Measurements from ENCODE around the gene VAPA. TPM values are rescaled to one million over a fixed set of nuclear protein-coding genes. Genes with fewer than 3 reads are reported as not detected.

VAPA gene
- total and polyA plus RNA-seq, 2 donors (not counting 1 experiment from before 2014, with no cell fraction given) = 235 to 420 TPM

GRCh38 chr18:9951022-9951859 is 37.4 kb downstream of the VAPA start:
- Histone ChIP-seq H3K4me2 (ENCODE audit: extremely low read depth, insufficient read depth, low read length) (no peak overlapping the region), H2AFZ (ENCODE audit: low read length) (no peak overlapping the region), H3K4me3 (replicated peaks in 1 of 4; ENCODE audit: control extremely low read depth in 1 of 4, insufficient read depth in 1 of 4, low read depth in 3 of 4, low read length in 4 of 4) (no peak overlapping the region), H3K4me1 (ENCODE audit: control insufficient read depth, extremely low read depth, insufficient read depth, low read length) (no peaks in the 10 kb centered on the region), H4K20me1 (ENCODE audit: control insufficient read depth, extremely low read depth, insufficient read depth, low read length) (peaks cover 3% of the 10 kb centered on the region), H3K9ac (ENCODE audit: insufficient read depth, low read length) (no peak overlapping the region), H3K79me2 (ENCODE audit: control insufficient read depth, insufficient read depth, low read length) (peaks cover 12% of the 10 kb centered on the region), H3K9me3 (ENCODE audit: control insufficient read depth, insufficient read depth, low read depth, low read length) (no peaks in the 10 kb centered on the region), H3K27ac (ENCODE audit: insufficient read depth, low read length) (no peak overlapping the region), H3K27me3 (ENCODE audit: control insufficient read depth, insufficient read depth, low read length) (no peaks in the 10 kb centered on the region), H3K36me3 (ENCODE audit: control insufficient read depth, insufficient read depth, low read length) (peaks cover 7% of the 10 kb centered on the region)
- DNase-seq (ENCODE audit: low read depth in 2 of 2) = peak; percentile 75 to 86
- TF ChIP-seq CTCF (conservative IDR thresholded peaks at IDR 0.05 in 1 of 2, IDR thresholded peaks at IDR 0.05 in 1 of 2; ENCODE audit: low read depth in 1 of 2, low read length in 2 of 2) (peak; percentile 79 to 86), EZH2 (IDR thresholded peaks at IDR 0.05; ENCODE audit: low read length, missing control alignments) (no peak)

- H3K27ac ChIP-seq (ENCODE audit: insufficient read depth, low read length) = no peak overlapping the region
- no peak overlapping the region for H2AFZ ChIP-seq (ENCODE audit: low read length)
- peak in 1 of 2 donors; percentile 65 for DNase-seq (ENCODE audit: low read depth in 2 of 2)
Measured at GRCh38 chr18:9952633-9953416, 39.0 kb downstream of the VAPA start.

More at GRCh38 chr18:9952633-9953416, 39.0 kb downstream of the VAPA start:
- H3K4me3 ChIP-seq (replicated peaks in 1 of 4; ENCODE audit: control extremely low read depth in 1 of 4, insufficient read depth in 1 of 4, low read depth in 3 of 4, low read length in 4 of 4) = no peak overlapping the region
- peaks cover 4% of the 10 kb centered on the region for H3K36me3 ChIP-seq (ENCODE audit: control insufficient read depth, insufficient read depth, low read length)
- peaks cover 7% of the 10 kb centered on the region for H3K79me2 ChIP-seq (ENCODE audit: control insufficient read depth, insufficient read depth, low read length)
- TF ChIP-seq CTCF (conservative IDR thresholded peaks at IDR 0.05 in 1 of 2, IDR thresholded peaks at IDR 0.05 in 1 of 2; ENCODE audit: low read depth in 1 of 2, low read length in 2 of 2) (no peak), EZH2 (IDR thresholded peaks at IDR 0.05; ENCODE audit: low read length, missing control alignments) (no peak)
- no peaks in the 10 kb centered on the region for H3K9me3 ChIP-seq (ENCODE audit: control insufficient read depth, insufficient read depth, low read depth, low read length)
- no peak overlapping the region for H3K9ac ChIP-seq (ENCODE audit: insufficient read depth, low read length)
- no peak overlapping the region for H3K4me2 ChIP-seq (ENCODE audit: extremely low read depth, insufficient read depth, low read length)
- H3K4me1 ChIP-seq (ENCODE audit: control insufficient read depth, extremely low read depth, insufficient read depth, low read length) = no peaks in the 10 kb centered on the region
- H3K27me3 ChIP-seq (ENCODE audit: control insufficient read depth, insufficient read depth, low read length) = no peaks in the 10 kb centered on the region
- H4K20me1 ChIP-seq (ENCODE audit: control insufficient read depth, extremely low read depth, insufficient read depth, low read length) = peaks cover 3% of the 10 kb centered on the region
